ENCODE data around the gene HLA-DQB1.
A peak's percentile ranks its signal among the peaks of the same experiment; 100 is the strongest.

HLA-DQB1 gene

DNA sequence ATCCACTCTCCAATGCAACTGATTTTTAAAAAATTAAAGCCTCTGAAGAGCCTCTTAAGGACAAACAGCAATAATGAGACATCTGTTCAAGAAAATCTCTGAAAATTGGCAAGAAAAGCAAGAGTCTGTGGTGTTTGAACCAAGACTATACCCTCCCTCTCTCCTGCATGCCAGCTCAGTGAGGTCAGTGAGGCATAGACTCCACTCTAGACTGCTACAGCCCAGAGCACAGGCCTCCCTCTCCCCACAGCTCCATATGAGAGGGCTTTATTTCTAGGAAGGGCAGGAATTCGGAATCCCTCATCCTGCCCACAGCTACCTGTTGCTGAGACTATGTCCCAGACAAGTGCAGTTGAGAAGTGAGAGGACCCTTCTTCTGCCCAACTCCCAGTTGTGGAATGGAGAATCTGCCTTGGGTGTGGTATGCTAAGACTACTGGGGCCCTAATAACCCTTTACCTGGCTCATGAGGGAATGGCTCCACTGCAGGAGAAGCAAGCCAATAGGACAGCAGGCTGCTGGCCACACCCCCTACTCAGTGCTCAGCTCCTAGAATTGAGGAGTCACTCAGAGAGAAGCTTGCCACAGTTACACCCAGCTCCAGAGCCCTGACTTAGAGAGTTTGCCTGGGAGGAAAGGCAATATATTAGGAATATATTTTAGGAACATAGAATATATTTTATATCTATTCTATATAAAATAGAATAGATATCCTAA lies 51.9 kb downstream of the HLA-DQB1 start:
- Mint-ChIP-seq H3K4me3 (no peak overlapping the region), H3K4me1 (peaks cover 13% of the 10 kb centered on the region), H3K27ac (ENCODE audit: low read depth) (no peak overlapping the region), H3K9me3 (no peaks in the 10 kb centered on the region), H3K36me3 (ENCODE audit: insufficient read depth) (no peaks in the 10 kb centered on the region), H3K27me3 (no peaks in the 10 kb centered on the region)
- ATAC-seq (replicated peaks; ENCODE audit: extremely low read depth, poor library complexity, severe bottlenecking) (no peak), DNase-seq (ENCODE audit: low spot score in 2 of 2) (no peak)

DNA sequence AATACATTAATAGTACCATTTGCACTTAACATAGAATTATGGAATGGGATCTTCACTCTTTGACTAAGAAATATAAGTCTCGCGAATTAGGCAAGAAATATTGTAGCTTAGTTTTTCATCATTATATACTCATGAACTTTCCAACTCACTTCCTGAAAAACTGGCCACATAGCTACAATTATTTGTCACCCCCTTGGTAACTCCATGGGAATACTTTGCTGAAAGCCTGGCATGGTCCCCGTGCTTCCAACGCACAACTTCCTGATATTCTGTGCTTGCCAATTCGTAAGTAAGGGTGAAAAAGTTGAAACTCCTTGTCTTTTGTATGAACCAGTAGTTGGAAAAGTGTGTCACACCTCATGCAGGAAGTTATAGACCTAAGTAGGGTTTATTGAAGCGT lies 53.0 kb downstream of the HLA-DQB1 start:
- Mint-ChIP-seq H3K9me3 (no peaks in the 10 kb centered on the region), H3K36me3 (ENCODE audit: insufficient read depth) (no peaks in the 10 kb centered on the region), H3K4me3 (no peak overlapping the region), H3K27me3 (no peaks in the 10 kb centered on the region), H3K4me1 (peaks cover 13% of the 10 kb centered on the region), H3K27ac (ENCODE audit: low read depth) (no peak overlapping the region)
- no peak for ATAC-seq (replicated peaks; ENCODE audit: extremely low read depth, poor library complexity, severe bottlenecking)
- no peak for DNase-seq (ENCODE audit: low spot score in 2 of 2)

DNA sequence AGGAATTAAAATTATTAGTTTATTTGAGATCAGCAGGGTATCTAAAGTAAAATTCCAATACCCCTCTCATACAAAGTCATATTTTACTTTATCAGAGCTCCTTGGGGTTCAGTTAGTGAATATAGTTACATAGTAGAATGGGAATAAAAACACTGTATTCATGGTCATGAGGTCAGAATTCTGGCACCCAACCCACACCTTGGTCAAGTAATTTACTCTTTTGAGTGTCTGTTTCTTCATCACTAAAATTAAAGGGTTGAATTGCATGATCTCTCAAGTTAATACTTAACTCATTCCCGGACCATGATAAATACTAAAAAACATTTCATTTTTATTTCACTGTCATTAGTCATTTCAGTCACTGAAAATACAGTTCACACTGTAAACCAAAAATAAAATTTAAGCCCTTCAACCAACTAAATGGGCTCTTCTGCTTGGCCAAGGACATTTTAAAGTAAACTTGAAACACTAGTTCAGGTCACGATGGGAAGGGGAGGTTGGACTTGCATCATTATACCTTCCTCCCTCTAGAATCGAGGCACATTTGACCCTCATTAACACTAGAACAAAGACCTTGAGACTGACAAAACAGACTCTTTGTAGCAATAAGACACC lies 55.7 kb downstream of the HLA-DQB1 start:
- Mint-ChIP-seq H3K27me3 (no peaks in the 10 kb centered on the region), H3K9me3 (no peaks in the 10 kb centered on the region), H3K4me3 (no peak overlapping the region), H3K4me1 (peaks cover 2% of the 10 kb centered on the region), H3K36me3 (ENCODE audit: insufficient read depth) (no peaks in the 10 kb centered on the region), H3K27ac (ENCODE audit: low read depth) (no peak overlapping the region)
- no peak for DNase-seq (ENCODE audit: low spot score in 2 of 2)
- no peak for ATAC-seq (replicated peaks; ENCODE audit: extremely low read depth, poor library complexity, severe bottlenecking)

DNA sequence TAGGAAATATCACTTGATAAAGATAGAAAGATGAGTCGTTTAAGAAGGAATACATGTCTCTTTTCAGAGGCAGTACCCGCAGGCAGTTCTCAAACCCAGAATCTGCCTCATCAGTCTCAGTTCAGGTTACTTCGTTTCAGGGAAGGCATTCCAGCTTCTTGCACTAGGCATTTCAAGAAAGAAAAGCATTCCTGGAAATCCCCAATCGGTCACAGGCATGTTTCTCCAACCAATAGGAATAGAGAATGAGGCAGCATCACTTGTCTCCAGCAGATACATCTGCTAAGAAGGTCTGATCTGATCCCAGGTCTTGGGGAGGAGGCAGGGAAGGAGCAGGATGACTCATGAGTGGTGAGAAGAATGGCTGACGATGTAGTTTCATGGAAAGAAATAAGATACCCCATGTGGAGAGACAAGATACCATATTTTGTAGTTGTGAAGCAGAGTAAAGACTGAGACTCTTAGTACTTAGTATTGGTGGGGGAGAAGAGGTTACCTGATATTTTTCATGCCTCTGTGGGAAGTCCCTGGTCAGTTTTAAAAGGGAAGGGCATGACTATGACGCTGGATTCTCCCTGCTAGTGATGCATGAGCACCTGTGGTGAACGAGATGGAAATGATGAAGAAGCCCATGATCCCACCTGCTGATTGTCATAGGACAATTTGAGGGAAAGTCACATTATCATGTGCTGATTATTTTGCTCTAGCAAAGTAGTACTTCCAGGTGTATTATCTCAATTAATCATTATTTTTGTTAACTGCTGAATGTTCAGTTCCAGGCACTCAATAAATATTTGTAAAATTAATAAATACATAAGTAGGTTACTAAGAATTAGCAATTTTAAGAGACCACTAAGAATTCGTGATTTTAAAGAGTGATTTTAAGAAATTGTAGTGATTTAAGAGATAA lies 56.5 kb downstream of the HLA-DQB1 start:
- ATAC-seq (replicated peaks; ENCODE audit: extremely low read depth, poor library complexity, severe bottlenecking) = peak; percentile 80

More for the DNA sequence above, 56.5 kb downstream of the HLA-DQB1 start:
- no peaks in the 10 kb centered on the region for H3K9me3 Mint-ChIP-seq
- H3K4me1 Mint-ChIP-seq = no peaks in the 10 kb centered on the region
- H3K4me3 Mint-ChIP-seq = no peak overlapping the region
- no peaks in the 10 kb centered on the region for H3K36me3 Mint-ChIP-seq (ENCODE audit: insufficient read depth)
- peak; percentile 14 to 68 for DNase-seq (ENCODE audit: low spot score in 2 of 2)
- no peak overlapping the region for H3K27ac Mint-ChIP-seq (ENCODE audit: low read depth)
- no peaks in the 10 kb centered on the region for H3K27me3 Mint-ChIP-seq
